Epidermal melanocyte (primary cell): Measurements from ENCODE around the gene SCP2.

Experiments
- DNase-seq: peaks from one replicate; pipeline ENCODE4 v3.0.0; 2011; ENCODE audit warnings: low spot score; ENCODE audit not compliant: insufficient read length

SCP2 gene

DNA sequence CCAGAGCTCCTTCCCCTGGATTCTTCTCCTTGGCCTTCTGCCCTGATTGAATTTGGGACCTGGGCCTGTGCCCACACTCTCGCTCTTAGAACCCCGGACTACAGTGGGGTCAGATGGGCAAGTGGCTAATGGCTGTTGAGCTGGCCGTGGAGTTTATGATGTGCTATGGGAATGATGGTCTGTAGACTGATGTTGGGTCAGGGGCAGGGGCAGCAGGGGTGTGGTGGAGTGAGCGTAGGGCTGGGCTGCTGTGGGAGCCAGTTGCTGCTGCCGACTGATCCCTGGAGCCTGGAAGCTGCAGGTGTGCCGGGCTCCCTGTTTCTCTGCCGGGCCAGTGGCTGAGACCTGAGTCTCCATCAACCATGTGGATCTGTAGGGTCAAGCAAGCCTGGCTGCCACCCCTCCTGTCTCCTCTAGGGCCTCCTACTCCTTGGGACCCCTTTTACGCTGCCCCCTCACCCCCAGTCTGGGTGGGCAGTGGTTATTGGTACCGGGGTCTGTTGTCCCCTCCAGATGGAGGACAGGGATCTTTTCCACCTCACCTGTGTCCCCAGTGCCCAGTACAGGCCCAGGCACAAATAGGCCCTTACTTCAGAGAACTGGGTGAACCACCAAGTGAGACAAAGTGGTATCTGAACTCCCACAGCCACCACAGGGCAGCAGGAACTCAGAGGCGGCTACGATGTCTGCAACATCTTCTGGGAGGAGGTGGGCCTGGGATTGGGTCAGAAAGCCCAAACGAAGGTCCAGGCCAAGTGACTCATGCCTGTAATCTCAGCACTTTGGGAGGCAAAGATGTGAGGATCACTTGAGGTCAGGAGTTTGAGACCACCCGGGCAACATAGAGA is 140.0 kb downstream of the SCP2 start:
- no peak for DNase-seq

DNA sequence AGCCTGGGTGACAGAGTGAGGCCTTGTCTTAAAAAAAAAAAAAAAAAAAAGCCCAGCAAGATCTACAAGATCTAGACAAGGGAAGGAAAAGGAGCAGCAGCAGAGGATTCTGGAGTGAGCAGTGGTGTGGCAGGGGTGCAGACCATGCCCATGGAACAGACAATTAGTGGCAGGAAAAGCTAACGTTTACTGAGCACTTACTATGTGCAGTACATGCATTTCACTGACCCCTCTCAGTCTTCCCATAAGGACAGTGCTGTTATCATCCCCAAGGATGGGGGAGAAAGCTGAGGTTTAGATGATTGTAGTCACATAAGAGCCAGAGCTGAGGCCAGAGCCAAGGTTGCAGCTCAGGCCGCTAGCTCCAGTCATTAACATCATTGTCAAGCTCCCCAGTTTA is 140.8 kb downstream of the SCP2 start:
- DNase-seq = no peak

DNA sequence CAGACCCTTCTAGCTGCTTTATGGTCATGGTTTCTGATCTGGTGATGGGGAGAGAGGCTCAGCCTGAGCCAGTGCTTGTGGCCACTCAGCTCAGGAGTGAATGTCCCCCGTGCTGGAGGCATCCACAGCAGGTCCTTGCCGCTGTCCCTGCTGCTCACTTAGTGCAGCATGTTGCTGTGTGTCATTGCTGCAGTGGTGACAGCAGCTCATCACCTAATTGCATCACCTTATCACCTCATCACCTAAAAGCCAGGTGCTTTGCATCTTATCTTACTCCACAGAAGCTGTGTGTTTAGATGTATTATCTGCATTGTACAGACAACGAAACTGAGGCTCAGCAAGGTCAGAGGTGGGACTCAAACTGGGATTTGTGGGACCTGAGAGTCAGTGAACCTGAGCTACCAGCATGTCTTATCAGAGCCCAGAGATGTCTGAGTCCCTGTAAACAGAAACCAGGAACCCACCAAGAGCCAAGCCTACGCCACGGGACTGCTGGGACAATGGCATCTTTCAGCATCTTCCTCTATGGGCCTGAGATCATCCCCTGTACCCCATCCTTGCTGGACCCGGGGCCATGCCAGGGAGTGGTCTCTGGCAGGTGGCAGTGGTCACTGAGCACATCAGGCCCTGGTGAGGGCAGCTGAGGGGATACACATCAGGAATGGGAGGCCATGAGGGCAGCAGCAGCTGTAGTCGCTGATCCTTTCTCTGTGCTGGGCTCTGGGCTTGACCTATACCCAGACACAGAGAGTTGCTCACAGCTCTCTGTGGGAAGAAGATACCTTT is 141.4 kb downstream of the SCP2 start:
- DNase-seq = no peak

DNA sequence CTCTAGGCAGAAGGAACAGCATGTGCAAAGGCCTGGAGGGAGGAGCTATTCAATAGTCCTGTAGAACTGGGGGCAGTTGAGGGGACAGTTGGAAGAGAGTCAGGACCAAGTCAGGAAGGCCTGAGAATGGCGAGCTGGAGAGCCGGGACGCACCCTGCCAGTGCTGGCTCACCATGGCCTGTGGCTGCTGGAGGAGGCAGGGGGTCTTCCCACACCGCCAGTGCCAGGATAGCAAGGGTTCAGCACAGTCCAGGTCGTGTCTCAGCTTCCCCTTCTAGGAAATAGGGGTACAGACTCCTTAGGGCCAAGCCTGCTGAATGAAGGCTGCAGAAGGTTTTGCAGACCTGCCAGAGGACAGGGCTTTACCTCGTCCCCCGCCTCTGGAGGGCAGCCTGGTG is 142.2 kb downstream of the SCP2 start:
- DNase-seq = no peak

DNA sequence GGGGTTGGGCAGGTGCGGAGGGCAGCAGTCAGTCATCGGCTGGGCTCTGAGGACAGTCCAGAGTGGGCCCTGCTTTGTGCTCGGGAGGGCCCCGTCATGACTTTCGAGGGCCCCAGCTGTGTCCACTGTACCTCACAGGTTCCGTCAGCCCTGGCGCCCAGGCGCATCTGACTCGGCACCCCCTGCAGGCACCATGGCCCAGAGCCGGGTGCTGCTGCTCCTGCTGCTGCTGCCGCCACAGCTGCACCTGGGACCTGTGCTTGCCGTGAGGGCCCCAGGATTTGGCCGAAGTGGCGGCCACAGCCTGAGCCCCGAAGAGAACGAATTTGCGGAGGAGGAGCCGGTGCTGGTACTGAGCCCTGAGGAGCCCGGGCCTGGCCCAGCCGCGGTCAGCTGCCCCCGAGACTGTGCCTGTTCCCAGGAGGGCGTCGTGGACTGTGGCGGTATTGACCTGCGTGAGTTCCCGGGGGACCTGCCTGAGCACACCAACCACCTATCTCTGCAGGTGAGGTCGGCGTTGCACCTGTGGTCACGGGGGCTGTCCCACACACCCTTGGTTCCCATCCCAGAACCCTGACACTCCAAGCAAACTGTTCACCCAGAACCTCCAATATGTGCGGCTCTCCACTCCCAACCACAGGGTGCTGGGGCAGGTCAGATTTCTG is 142.7 kb downstream of the SCP2 start:
- no peak for DNase-seq

DNA sequence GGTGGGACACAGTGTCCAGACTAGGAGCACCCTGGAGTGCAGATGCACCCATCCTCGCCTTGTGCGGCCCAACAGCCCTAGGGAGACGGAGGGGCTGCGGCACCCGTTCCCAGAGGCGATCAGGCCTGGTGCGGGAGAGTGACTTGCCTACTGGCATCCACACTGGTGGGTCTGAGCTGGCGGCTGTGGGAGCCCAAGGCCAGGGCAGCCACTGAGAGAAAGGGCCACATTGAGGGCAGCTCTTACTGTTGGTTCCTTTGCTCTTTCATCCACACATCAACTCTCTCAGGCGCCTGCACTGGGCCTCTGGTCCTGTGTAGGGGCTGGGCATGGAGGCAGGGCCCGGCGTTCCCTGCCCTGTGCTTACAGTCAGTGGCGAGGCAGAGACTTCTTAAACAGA is 143.5 kb downstream of the SCP2 start:
- DNase-seq = no peak

DNA sequence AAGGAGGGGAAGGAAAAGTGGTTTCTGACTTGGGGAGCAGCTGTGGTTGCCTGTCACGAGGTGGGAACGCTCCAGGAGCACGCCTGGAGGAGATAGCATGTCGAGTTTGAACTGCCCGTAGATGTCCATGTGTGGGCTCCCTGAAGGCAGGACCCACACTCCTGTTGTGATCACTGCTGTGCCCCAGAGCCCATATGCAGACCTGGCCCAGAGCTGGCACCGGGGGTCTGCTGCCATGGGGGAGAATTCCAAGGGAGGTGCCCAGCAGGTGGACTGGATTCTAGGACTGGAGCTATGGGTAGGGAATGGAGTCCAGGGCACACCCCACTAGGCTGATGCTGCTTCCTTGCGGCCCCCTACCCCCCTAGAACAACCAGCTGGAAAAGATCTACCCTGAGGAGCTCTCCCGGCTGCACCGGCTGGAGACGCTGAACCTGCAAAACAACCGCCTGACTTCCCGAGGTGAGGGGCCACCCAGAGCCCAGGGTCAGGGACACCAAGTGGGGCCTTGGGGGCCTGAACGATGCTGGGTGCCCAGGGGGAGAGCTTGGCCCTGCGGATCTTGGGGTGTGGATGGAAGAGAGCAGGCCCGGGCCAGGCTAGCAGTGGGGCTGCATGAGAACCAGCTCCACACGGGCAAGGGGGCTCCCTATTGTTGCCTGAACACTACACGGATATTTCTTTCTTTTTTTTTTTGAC is 144.2 kb downstream of the SCP2 start:
- no peak for DNase-seq

DNA sequence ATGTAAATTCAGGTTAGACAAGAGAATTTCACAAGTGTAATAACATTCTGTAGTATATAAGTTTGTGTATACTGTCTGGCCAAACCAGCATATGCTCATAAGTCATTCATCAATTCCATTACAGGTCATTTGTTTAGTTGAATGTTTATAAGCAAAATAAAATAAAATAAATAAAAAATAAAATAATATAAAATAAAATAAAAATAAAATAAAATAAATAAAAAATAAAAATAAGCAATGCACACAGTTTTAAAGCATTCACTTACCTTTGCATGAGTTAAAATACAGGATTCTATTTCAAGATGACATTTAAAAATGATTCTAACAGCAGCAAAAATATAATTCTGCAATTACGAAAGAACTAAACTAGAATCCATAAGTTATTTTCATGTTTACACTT is 144.8 kb downstream of the SCP2 start:
- DNase-seq = no peak

DNA sequence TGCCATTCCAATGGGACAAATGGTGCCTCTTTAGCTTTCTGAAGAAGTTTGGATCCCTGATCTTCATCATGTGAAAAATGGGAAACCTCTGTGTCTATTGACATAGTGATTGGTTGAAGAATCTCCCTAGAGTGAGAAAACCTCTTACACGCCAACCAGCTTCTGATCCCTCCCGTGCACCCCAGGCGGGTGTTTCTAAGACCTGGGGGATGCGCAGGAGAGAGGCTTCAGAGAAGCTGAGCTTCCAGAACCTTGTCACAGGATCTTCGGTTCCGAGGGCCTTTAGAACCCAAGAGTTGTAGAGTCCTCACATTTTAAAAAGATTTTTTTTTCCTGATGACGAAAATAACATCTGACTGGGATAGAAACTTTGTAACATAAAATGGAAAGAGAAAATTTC is 146.2 kb downstream of the SCP2 start:
- no peak for DNase-seq

DNA sequence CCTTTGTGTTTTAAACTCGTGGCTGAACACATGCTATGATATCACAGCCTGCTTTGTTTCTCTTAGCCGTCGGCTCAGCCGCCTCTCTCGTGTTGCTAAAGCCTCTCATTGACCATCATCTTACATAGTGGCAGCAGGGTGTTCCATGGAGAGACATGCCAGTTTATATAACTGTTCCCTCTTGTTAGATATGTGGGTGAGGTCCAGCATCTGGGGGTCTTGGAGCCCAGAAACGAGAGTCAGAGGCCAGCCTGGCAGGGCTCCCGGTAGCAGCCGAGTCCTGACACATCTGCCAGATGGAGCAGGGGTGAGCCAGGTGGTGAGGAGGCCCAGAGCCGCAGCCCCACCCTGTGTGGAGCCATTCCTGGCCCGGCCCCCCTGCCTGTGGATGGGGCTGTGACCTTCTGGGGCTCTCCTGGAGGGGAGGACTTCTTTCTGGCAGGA is 146.8 kb downstream of the SCP2 start:
- no peak for DNase-seq

DNA sequence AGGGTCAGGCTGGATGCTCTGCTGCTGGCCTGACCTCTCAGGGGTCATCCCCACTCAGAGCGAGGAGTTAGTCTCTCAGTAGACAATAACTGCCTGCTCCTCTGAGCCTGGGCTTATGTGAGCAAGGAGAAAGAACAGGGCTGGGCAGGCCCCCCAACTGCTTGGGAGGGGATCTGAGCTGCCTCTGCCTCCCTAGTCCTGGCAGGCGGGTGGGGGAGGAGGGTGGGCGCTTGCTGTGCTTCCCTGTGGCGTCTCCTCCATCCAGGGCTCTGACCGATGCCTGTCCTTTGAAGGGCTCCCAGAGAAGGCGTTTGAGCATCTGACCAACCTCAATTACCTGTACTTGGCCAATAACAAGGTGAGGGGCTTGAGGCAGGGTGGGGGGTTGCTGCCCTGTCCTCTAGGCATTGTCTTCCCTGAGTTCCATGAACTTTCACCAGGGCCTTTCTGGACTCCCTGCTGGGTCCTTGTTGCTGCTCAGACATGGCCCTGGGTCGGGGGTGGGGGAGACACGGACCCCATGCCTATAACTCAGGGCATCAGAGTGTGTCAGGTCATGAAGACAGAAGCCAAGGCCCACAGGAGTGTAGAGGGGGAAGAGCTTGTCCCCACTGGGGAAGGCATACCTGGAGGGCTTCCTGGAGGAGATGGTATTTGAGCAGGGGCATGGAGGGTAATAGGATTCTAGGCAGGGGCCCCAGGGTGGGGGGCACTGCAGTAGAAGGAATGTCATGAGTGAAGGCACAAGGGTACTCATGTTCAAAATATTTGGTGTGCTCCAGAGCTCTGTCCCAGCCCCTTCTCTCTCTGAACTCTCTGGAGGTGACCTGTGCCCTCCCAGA is 147.5 kb downstream of the SCP2 start:
- DNase-seq = no peak

DNA sequence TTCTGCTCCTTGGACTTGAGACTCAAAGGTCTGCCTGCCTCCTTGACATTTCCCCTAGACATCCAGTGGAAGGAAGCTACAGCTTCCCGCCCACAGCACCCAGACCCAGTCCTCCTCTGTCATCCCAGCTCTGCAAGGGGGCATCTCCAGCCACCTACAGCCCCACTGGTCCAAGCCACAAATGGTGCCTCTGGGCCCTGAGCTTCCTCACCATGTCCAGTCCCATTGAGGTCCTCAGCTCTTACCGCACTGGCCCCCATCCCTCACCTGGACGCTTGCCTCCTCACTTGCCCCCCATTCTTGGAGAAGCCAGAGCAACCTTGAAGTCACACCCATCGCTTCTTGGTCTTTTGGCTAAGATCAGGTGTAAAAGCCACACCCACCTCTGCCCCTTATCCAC is 148.1 kb downstream of the SCP2 start:
- DNase-seq = no peak

DNA sequence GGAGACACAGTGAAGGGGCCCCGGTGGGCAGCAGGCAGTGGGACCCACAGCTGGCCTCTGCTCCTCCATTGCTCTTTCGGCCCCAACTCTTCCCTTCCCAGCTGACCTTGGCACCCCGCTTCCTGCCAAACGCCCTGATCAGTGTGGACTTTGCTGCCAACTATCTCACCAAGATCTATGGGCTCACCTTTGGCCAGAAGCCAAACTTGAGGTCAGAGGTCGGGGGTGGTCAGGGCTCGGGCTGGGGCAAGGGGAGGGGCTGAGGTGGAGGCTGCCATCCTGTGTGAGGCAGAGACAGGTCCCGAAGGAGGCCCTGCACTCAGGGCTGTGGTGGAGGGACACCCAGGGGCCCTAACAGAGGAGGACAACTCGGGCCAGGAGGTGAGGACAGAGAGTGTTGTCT is 148.7 kb downstream of the SCP2 start:
- DNase-seq = no peak

DNA sequence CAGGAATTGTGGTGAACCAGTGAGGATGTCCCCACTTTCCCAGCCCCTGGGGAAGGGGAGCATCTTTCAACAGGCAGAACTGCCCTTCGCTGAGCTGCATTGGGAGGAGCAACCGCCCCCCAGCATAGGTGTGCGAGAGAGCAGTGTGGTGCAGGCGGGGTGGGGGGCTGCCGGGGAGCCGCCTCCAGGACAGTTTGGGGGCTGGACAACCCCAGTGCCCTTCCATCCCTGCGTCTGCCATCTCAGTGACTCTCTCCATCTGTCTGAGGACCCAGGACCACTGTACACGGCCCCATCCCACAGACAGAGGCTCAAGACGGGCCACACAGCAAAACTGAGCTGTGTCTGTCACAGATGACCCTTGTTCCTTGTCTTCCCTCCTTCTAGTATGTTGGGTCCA is 149.1 kb downstream of the SCP2 start:
- DNase-seq = no peak

DNA sequence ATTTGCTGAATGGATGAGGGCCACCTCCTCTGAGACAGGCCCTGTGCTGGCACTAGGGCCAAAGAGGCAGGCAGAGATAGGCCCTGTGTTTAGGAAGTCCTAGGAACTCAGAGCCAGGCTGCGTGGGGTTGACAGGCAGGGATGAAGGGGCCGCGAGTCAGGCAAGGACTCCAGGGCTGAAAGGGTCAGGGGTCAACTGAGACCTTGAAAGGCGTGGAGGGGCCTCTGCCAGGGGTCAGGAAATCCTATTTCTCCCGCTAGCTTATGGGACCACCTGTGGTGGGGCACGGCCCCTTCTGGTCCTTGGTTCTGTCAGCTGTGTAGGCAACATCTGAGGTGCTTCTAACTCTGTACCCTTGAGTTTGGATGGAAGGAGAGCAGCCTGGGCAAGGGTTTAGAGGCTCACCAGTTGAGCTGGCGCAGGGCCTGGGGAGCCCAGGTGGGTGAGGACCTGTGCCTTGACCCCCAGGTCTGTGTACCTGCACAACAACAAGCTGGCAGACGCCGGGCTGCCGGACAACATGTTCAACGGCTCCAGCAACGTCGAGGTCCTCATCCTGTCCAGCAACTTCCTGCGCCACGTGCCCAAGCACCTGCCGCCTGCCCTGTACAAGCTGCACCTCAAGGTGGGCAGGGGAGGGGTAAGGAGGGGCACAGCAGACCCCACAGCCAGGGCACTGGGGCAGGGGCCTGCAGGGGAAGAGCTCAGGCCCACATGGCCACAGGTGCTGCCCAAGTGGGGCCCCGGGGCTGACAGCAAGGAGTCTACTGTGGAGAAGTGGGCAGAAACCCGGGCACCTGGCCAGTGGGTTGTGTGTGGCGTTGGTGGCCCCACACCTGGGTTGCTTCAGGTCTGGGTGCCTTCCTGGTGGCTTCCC is 149.9 kb downstream of the SCP2 start:
- no peak for DNase-seq

DNA sequence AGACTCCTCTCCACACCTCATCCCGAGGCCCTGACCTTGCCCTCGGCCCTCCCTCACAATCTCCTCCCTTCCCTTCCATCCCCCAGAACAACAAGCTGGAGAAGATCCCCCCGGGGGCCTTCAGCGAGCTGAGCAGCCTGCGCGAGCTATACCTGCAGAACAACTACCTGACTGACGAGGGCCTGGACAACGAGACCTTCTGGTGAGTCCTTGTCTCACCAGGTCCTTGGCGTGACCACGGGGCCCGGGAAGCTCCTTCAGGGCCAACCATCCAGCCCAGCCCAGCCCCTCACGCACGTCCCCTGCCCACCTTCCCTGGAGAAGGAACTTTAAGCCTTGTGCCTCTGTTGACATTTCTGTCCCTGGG is 150.5 kb downstream of the SCP2 start:
- no peak for DNase-seq

DNA sequence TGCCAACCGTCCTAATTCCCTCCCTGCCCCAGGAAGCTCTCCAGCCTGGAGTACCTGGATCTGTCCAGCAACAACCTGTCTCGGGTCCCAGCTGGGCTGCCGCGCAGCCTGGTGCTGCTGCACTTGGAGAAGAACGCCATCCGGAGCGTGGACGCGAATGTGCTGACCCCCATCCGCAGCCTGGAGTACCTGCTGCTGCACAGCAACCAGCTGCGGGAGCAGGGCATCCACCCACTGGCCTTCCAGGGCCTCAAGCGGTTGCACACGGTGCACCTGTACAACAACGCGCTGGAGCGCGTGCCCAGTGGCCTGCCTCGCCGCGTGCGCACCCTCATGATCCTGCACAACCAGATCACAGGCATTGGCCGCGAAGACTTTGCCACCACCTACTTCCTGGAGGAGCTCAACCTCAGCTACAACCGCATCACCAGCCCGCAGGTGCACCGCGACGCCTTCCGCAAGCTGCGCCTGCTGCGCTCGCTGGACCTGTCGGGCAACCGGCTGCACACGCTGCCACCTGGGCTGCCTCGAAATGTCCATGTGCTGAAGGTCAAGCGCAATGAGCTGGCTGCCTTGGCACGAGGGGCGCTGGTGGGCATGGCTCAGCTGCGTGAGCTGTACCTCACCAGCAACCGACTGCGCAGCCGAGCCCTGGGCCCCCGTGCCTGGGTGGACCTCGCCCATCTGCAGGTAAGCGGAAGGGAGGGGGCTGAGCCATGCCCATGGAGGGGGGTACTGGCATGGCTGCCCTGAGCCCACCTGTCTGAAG is 151.4 kb downstream of the SCP2 start:
- DNase-seq = no peak

DNA sequence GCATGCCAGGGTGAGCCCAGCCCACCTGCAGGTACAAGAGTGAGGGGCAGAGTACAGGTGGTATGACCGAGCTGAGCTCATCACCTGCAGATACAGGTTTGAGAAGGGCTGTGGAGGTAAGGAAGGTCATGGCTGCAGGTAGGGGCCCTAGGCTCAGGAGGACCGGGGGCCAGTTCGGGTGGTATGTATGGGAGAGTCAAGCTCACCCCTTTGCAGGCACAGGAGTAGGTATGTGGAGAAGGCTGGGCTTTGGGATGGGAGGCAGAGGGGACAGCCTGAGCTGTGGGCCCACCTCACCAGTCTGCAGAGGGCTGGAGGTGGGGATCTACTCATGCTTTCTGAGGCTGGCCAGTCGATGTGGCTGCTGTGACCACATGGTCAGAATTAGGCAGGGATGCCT is 152.2 kb downstream of the SCP2 start:
- DNase-seq = no peak

DNA sequence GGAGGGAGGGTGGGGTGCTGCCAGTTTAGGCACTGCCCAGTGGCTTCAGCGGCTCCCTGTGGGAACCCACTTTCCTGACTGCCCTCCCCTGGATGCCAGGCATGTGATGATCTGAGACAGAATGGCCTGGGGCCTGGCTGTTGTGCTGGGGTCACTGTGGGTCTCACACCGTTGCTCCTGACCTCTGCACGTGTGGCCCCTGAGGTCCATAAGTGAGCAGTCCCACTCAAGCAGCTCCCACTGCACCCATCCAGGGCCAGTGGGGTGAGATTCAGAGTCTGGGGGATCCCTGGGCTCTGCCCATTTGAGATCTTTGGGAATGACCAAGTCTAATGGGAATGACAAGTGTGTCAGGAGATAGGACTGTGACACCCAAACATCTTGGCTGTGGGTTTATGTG is 153.0 kb downstream of the SCP2 start:
- DNase-seq = no peak
